Stimulated activated CD8-positive, alpha-beta memory T cell treated with anti-CD3 and anti-CD28 coated beads, Interleukin-4, amount 100 ng/mL, for 24 hours (primary cell): ENCODE data around the gene PTMA.

Source experiments
- DNase-seq: peaks from one replicate; pipeline ENCODE4 v3.0.0-alpha.2; 2020; ENCODE audit warnings: low read depth

The PTMA gene

GRCh38 chr2:231676243-231676642, 32.1 kb upstream of the PTMA start:
- no peak for DNase-seq

DNA sequence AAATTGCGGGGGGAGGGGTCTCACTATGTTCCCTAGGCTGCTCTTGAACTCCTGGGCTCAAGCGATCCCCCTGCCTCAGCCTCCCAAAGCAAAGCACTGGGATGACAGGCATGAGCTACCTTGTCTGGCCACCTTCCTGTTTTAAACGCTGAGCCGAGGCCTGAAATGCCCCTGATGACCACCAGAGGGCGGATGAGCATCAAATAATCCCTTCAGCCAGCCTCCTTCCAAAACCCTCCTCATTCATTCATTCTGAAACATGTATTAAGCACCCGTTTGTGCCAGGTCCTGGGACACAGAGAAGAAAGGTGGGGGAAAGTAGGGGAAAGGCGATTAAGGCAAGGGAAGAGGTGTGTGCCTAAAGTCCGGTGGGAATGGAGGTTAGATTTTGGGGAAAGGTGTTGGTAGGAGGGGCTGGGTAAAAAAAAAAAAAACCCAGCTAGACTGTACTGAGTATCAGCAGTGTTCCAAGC, 30.7 kb upstream of the PTMA start:
- DNase-seq, result peak; percentile 72

DNA sequence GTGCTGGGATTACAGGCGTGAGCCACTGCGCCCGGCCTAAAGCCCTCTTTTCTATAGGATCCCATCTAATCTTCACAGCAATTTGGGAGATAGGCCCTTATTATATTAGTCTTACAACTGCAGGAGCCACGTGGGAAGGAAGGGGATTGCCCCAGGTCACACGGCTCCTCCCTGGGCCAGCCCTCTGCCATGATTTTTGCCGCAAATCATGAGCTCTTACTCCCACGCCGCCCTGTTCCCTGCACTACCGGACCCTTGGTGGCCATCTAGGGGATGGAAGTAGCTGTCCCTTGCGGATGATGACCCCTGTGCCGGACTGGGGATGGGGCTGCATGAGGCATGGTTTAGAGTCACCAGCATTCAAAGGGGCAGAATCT, 28.4 kb upstream of the PTMA start:
- DNase-seq, result no peak

DNA sequence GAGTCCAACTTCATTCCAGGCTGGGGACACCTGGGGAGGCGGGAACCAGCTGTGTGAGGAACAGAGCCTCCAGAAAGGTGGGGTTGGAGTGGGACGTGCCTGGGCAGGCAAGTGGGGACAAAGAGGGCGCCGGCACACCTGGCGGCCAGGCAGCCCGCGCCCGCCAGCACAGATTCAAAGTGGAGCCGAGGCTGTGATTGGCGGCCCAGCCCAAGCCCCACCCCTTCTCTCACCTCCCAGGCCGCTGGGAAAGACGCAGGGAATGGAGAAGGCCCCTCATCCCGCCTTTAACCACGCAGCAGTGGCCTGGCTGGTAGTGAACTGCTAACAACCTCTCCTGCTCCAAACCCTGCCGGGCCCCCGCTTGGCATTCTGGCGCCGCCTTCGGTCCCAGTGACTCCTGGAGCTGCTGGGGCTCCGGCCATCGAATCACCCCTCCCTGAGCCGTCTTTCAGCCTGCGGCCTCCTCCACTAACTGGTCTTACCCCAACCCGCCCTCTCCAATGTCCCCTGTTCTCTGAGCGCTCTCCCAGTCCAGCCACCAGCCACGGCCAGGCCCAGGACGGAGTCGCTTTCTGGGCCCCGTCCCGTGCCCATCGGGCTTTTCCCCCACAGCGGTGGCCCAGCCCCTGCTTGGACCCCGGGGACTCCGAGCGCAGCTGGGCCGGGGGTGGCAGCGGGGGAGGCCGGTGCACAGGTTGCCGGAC, 27.9 kb upstream of the PTMA start:
- DNase-seq, result no peak

GRCh38 chr2:231680992-231681852, 27.1 kb upstream of the PTMA start:
- DNase-seq, result no peak

- no peak for DNase-seq
Measured at GRCh38 chr2:231682603-231683291, 25.6 kb upstream of the PTMA start.

GRCh38 chr2:231683292-231684235, 24.8 kb upstream of the PTMA start:
- DNase-seq, result no peak

- no peak for DNase-seq
Measured at GRCh38 chr2:231684314-231685223, 23.8 kb upstream of the PTMA start.

- no peak for DNase-seq
Measured at GRCh38 chr2:231685349-231686191, 22.8 kb upstream of the PTMA start.

- DNase-seq, result no peak
Measured at GRCh38 chr2:231686192-231687100, 21.9 kb upstream of the PTMA start.

DNA sequence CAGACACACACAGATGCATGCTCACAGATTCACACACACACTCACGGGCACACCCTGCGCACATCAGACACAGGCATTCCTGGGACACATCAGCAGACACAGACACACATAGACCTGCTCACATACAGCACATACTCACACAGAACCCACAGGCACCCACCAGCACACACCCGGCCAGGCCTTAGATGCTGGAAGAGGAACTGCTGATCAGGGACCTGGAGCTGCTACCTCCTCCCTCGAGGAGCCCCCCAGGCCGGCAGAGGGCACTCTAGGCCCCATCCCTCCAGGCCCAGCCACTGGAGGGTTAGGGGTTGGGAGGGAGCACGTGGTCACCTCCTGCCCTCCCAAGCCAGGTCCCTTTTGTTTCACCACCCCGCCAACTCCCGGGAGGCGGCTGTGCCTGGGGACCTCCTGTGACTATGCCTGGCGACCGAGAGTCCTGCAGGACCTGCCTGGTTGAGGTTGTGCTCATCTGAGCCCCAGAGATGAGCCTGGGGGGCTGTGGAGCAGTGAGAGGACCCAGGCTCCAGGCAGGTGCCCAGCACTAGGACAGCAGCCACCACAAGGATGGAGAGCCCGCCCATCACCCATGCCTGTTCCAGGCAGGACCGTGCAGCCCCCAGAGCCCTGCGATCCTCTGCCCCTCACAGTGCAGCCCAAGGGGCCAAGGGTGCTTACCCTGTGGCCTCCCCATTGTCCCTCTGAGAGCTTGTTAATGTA, 21.0 kb upstream of the PTMA start:
- peak; percentile 68 for DNase-seq

- no peak for DNase-seq
Measured at GRCh38 chr2:231687961-231688360, 20.4 kb upstream of the PTMA start.

GRCh38 chr2:231688719-231689118, 19.6 kb upstream of the PTMA start:
- no peak for DNase-seq

DNA sequence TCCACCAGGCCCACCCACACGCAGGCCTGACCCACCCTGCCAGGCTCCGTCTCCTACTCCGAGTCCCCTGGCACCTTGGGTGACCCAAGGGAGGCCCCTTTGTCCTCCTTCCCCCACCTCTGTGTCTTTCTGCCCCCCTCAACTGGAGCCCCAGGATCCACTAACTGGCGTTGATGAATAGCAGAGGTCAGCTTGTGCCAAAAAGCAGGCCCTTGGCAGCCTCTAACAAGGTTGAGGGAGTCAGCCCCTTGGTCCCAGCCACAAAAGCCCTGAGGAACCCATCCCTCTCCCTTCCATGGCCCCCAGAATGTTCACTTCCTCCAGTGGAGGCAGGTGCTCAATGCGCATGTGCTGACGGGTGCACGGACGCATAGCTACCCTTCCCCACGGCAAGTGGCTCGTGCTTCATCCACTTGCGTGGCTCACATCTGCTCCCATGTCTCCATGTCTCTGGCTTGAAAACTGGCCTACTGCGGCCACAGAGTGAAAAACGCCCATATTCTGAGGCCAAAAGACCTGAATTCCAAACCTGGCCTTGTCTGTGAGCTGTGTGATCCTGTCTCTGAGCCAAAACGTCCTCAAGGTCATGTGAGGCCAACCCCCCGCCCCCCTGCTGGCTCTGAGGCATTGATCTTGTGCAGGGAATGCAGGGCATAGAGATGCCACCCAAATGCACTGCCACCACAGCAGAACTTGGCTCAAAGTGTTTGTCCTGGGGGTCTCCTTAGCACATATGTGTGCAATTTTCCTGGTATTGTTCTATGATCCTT, 19.0 kb upstream of the PTMA start:
- DNase-seq, result no peak

GRCh38 chr2:231691251-231691772, 17.0 kb upstream of the PTMA start:
- no peak for DNase-seq

- DNase-seq, result no peak
Measured at GRCh38 chr2:231692847-231693246, 15.5 kb upstream of the PTMA start.

- no peak for DNase-seq
Measured at GRCh38 chr2:231693956-231694355, 14.4 kb upstream of the PTMA start.
